GM12864 (cell line): ENCODE data around the gene DPH5.

ENCODE experiments used
- DNase-seq: peaks from one replicate; pipeline ENCODE4 v3.0.0-alpha.2; 2011; ENCODE audit warnings: low read depth
- H3K4me3 ChIP-seq: 2 replicates; pipeline ENCODE4 v1.5.1; 2011; ENCODE audit warnings: mild to moderate bottlenecking, low read depth, low read length, control low read depth
- CTCF ChIP-seq: IDR thresholded peaks from 2 replicates; pipeline ENCODE4 v1.5.1; 2011; ENCODE audit warnings: low read depth, mild to moderate bottlenecking, moderate library complexity, low read length, control low read depth, inconsistent platforms; ENCODE audit errors: missing control alignments

The DPH5 gene

GRCh38 chr1:101025283-101025656, 314 bp downstream of the DPH5 start:
- no peak for TF ChIP-seq CTCF
- DNase-seq = no peak
- peak overlapping the region; percentile 60 for H3K4me3 ChIP-seq

GRCh38 chr1:101022294-101022693, 3.3 kb downstream of the DPH5 start:
- DNase-seq = no peak
- no peak for TF ChIP-seq CTCF
- H3K4me3 ChIP-seq = no peak overlapping the region

- no peak for DNase-seq
- no peak overlapping the region for H3K4me3 ChIP-seq
- TF ChIP-seq CTCF = no peak
These were observed 8.1 kb downstream of the DPH5 start for GRCh38 chr1:101017448-101017847.

- TF ChIP-seq CTCF = no peak
These were observed 11.8 kb downstream of the DPH5 start for GRCh38 chr1:101013776-101014175.

GRCh38 chr1:101008229-101008834, 17.3 kb downstream of the DPH5 start:
- DNase-seq = no peak
- no peak for TF ChIP-seq CTCF
- H3K4me3 ChIP-seq = no peak overlapping the region

More at GRCh38 chr1:101013776-101014175, 11.8 kb downstream of the DPH5 start:
- DNase-seq = no peak
- H3K4me3 ChIP-seq = no peak overlapping the region

- H3K4me3 ChIP-seq = no peak overlapping the region
- no peak for DNase-seq
- no peak for TF ChIP-seq CTCF
These were observed 19.0 kb downstream of the DPH5 start for GRCh38 chr1:101006553-101006952.

- H3K4me3 ChIP-seq = no peak overlapping the region
- no peak for TF ChIP-seq CTCF
- no peak for DNase-seq
These were observed 19.7 kb downstream of the DPH5 start for GRCh38 chr1:101005871-101006270.
